HG03139 (cell line): ENCODE results near the gene STMP1.

ENCODE experiments used
- ATAC-seq: cut with Tn5 transposase; IDR thresholded peaks from one replicate; pipeline ENCODE4 v1.9.1; 2021; ENCODE audit not compliant: unreplicated experiment

The STMP1 gene

DNA sequence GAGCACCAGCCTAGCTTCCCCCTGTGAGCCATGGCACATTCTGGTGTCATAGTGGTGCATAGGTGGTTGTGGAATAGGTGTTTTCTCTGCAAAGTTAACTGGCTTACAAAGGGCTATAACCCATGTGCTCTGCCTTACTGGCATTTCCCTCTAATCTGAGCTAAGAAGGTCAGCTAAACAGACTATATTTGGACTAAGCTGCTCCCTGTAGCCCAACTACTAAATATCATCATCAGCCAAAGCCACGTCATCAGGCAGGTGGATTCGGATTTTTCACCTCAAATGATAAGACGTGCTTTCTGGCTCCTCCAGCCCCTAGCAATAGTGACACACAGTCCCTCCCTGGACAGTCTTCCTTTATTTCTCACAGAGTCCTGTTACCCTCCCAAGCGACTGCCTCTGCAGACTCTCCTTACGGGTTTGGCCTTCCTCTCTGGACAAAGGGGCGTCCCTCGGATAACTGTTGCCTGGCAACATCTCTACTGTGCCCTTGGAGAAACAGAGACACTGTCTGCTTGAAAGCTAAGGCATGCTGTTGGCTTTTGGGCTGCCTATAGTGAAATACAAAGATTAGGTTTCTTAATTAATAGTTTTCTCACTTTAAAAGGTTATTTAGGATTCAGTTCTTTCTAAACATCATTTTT is 56.6 kb downstream of the STMP1 start:
- no peak for ATAC-seq

DNA sequence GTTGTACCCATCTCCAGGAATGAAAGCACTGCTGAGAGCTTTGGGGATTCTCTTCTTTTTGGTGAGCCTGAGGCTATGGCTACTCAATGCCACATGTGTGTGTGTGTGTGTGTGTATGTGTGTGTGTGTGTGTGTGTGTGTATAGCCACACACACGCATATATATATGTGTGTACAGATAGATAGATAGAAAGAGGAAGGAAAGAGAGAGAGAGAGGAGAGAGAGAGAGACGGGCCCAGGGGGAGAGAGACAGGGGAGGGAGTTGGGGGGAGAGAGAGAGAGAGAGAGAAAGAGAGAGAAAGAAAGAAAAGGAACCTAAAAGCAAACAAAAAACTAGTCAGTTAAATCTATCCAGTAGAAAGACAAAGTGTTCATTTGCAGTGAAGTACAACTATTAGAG is 57.4 kb downstream of the STMP1 start:
- ATAC-seq: no peak

DNA sequence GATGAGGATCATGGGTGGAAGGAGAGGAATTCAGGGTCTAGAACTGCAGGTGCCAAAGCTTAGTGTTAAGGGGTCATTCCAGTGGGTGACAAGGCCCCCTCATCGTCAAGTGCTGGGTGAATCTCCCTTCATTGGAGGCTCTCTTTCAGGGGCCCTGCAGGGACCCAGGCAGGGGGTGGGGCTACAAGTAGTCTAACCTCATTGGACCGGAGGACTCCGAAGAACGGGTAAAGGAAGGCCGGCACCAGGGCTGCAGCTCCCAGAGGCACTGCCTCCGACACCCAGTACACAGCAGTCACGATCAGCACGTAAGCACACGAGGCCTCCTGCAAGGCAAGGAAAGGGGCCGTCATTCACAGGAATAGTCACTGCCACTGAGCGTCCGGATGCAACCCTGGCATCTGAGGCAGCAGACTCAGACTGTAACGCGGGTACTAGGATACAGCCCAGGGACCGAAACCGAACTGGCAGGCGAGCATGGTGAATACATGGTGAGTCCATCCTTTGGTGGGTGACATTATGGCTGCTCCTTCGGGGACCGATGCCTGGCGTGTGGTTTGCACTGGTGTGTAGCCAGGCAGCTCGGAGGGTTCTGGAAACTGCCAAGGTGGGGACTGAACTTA is 59.0 kb downstream of the STMP1 start:
- no peak for ATAC-seq

DNA sequence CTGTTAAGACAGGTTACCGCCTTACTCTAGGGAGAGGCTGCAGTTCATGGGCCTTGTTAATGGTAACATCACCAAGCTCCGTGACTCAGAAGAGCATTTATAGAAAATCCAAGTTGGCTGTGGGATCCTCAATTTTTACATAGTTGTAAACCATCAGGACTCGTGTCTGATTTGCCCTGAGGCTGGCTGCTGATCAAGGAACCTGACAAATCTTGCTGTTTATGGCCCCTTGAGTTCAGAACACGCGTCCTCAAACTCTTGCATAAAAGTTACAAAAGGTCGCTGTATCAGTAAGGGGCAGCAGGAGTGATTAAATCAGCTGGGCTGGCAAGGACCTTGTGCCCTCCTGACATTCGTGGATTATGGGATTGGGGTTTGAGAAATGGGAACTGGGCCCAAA is 61.1 kb downstream of the STMP1 start:
- no peak for ATAC-seq
